ENCODE data around the gene TMEM213.

GRCh38 chr7:138750901-138751464, 46.8 kb upstream of the TMEM213 start:
- TF ChIP-seq CTCF (IDR thresholded peaks at IDR 0.05) (no peak), POLR2A (IDR thresholded peaks at IDR 0.05) (no peak)
